Germinal center (tissue), 1 donor: ENCODE measurements around the gene NKAIN2.
"Not testable (repeated sequence)": the region's sequence is repeated elsewhere in the genome, so short reads cannot be mapped to it uniquely, and the experiment has no call there.

Source experiments
- DNase-seq: peaks from one replicate; pipeline ENCODE4 v3.0.0; 2012; ENCODE audit warnings: mixed read lengths, low spot score

NKAIN2 gene

DNA sequence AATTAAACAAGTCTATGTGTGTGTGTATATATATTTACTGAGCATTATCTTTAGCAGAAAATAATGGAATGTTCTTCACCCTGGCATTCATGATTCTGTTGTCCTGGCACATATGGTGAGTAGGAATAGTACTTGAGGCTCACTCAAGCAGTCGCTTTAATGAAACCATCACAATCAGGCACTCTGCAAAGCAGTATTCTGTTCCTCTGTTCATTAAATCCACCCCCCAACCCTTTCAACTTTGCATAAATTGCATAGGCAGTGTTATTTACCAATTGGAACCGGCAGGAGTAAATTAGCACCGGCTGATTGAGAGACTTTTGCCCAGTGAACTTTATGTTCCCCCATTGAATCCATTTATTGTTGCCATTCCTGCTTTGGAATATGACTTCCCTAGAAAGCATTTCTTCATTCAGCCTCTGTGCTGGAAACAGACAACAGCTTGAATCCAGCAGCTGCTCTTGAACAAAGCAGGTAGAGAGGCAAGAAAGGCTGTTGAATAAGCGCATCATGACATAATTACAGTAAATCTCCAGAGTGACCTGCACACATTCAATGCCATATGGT is 890.6 kb downstream of the NKAIN2 start:
- no peak for DNase-seq

DNA sequence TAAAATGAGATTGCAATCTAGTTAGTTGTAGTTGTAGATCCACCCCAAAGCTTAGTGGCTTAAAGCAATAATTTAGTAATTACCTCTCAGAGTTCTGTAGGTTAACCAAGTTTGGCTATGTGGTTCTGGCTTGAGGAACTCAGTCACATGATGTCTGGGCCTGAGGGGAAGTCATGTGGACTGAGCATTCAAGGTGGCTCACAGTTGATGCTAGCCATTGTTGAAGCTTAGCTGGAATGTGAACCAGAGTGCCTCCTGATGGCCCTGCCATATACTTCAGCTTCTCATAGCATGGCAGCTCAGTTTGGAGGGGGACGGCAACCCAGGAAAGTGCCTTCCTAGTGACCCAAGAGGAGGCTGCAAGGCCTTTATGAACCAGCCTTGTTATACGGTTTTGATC is 895.4 kb downstream of the NKAIN2 start:
- DNase-seq, result no peak

DNA sequence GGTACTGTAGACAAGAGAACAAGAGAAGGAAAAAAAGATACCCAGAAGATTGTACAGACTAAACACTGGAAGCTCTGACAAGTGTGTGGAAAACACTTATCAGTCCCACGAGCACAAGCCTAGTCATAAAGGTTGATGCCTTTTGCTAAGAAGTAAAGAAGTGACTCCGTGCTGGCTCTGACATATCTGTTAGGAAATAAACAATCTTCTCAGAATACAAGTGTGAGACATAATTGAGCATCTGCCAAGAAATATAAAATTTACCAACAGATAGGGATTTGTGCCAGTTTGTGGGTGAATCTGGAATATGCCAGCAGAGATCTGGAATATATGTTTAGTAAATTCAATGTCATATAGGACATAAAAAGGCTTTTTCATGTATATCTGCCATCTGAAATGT is 899.9 kb downstream of the NKAIN2 start:
- no peak for DNase-seq

DNA sequence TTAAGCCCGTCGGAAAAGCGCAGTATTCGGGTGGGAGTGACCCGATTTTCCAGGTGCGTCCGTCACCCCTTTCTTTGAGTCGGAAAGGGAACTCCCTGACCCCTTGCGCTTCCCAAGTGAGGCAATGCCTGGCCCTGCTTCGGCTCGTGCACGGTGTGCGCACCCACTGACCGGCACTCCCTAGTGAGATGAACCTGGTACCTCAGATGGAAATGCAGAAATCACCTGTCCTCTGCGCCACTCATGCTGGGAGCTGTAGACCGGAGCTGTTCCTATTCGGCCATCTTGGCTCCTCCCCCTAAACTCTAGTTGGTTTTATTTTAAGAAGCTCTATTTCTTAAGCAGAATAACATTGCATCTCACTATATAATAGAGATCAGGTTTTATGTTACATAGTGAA is 908.9 kb downstream of the NKAIN2 start:
- not testable (repeated sequence) for DNase-seq

DNA sequence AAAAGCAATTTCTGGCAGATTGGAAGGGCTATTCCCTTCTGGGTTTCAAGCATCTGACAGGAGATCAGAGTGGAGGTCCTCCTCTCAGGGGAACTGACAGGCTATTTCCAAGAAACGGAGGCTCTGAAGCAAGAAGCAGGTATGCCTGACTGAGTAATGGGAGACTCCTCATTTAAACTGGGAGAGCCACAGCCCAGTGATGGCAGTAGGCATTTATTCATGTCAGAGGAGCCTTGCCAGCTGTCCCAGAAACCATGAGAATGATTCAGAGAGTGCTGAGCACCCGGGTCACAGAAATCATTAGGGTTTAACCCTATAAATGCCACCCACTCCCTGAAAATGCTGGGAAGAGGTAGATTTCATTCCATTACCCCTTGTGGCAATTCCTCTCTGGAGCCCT is 911.1 kb downstream of the NKAIN2 start:
- DNase-seq, result no peak

DNA sequence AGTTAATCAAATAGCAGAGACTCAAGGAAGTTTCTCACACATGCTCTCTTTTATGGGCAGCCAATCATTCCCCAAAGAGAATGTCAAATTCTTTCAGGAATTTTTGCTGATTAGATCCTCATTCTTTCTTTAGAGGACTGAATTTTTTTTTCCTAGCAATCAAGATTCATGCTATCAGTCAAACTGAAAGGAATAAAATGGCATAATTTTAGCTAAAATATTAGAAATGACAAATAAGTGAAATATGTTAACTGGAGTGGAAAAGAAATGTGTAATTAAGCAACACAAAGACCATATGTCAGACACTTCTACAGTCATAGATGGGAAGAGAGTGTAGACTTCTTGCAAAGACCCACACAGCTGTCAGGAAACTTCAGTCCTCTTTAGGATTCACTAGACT is 916.2 kb downstream of the NKAIN2 start:
- DNase-seq, result no peak

DNA sequence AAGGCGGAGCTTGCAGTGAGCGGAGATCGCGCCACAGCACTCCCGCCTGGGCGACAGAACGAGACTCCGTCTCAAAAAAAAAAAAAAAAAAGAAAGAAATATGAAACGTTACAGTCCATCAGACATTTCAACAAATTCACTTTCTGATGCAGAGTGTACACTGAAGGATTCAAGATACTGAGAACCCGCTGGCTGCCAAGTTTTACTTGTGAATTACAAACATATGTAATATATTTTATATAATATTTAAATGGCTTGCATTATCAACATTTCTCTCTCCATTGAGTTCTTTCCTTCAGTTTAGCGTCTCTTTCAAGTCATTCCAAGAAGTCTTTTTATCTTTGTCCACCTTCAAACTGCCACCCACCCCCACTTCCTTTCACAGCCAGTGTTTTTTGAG is 917.7 kb downstream of the NKAIN2 start:
- no peak for DNase-seq

DNA sequence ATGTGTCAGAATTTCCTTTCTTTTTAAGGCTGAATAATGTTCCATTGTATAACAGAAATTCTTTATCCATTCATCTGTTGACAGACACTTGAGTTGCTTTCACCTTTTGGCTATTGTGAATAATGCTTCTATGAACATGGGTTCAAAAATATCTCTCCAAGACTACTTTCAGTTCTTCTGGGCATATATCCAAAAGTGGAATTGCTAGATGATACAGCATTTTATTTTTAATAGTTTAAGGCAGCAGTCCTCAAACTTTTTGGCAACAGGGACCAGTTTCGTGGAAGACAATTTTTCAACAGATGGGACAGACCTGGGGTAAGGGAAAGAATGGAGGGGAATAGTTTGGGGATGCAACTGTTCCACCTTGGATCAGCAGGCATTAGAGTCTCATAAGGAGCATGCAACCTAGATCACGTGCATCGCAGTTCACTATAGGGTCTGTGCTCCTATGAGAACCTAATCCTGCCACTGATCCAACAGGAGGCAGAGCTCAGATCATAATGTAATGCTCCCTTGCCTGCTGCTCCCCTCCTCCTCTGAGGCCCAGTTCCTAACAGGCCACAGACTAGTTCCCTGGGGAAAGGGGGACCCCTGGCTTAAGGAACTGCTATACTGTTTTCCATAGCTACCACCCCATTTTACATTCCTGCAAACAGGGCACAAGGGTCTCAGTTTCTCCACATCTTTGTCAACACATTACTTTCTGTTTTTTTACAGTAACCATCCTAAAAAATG is 918.6 kb downstream of the NKAIN2 start:
- no peak for DNase-seq

DNA sequence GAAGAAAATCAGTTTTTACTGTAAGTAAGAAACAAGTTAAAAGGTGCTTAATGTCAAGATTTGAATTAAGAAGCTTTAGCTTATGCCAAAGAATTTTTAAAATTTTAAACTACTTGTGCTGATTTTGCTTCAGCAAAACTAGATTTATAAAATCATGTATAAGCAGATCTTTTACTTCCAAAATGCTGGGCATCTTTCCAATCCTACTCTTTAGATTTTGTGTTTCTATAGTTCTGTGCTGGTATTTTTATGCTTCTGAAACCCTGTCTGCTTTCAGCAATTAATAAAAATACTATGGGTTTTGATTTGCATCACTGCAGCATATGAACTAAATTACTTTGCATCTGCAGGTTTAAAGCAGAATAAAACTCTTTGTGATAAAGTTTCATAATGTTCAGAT is 920.0 kb downstream of the NKAIN2 start:
- no peak for DNase-seq

DNA sequence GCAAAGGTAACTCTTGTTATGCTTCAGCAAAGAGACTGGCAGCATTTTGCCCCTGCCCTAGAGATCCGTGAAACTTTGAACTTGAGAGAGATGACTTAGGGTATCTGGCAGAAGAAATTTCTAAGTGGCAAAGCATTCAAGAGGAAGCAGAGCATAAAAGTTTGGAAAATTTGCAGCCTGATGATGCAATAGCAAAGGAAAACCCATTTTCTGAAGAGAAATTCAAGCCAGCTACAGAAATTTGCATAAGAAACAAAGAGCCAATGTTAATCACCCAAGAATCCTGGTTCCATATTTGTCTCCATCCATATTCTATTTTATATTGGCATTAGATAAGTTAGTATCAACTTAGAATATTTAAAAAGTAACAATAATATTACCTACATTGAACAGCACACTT is 934.1 kb downstream of the NKAIN2 start:
- not testable (repeated sequence) for DNase-seq

DNA sequence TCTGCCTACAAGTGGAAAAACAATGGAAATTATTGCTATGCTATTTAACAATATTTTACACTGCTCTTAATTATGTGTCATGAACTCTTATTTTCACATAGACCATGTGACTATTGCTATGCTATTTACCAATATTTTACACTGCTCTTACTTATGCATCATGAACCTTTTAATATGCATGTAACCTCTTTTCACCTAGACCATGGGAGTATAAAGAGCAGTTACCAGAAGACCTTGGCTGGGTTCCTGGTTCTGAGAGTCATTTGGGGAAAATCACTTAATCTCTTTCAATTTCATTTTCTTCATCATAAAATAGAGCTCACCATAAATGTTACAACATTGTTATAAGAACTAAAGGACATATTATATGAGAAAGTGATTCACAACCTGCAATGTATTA is 934.8 kb downstream of the NKAIN2 start:
- no peak for DNase-seq

DNA sequence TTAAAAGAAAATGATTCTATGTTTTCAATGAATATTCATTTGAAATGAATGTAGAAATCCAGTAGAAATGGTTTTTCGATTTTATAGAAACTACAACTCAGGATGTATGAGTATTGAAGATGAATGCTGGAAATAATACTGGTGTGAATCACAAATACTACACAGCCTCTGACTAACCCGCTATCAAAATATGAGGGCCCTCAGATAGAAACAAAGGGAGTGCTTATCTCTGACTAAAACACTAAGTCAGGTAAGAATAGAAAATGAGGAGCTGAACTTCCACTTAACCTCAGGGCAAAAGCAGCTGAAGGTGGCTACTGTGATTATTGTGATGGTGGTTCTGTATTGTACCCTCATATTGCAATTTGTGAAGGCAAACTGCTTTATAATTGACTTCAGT is 937.7 kb downstream of the NKAIN2 start:
- no peak for DNase-seq

DNA sequence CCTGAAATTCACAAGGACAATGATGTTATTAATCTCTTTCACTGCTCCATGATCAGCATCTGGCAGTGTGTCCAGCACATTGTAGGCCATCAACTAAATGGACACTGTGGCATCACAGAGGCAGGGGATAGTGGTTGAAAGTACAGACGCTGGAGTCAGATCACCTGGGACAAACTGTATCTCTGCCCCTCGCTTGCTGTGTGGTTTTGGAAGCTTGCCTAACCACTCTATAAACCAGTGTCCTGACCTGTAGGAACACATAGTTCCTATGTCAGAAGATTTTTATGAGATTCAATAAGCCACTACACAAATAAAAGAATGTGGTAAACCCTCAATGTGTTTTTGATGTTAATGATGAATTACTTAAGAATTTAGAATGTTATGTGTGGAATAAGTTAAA is 939.3 kb downstream of the NKAIN2 start:
- DNase-seq, result no peak

DNA sequence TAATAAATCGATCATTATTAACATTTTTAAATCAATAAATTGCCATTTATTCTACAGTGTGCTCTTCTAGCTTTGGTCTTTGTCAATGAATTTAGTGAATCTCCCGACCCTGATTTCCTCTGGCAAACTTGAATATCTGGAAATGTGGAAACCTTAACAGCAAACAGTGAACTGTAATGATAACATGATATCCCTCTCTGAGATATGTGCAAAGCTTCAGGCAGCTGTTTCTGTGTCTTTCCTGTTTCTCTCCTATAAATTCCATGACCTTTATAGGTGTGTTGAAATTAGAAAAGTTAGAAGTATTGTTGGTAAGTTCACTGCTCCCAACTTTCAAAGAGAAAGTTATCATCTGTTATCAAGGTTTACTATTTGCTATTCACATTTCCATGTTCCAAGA is 939.8 kb downstream of the NKAIN2 start:
- DNase-seq, result no peak

DNA sequence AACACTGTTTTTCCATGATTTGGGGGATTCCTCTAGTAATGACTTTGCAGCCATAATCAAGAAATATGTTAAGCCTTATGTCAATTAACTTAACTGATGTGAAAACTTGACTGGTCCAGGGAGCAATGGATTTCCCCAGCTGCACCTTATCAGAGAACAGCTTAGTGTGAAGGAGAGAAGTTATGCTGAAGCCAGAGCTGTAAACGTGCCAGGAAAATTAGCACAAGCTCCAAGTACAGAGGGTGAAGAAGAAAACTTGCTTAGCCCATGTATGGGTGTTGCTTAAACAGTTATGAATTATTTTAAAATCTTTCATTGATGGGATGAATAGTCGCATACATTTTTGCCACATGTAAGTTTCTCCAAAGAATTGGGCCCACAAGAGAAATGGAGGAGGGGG is 943.7 kb downstream of the NKAIN2 start:
- DNase-seq, result no peak

DNA sequence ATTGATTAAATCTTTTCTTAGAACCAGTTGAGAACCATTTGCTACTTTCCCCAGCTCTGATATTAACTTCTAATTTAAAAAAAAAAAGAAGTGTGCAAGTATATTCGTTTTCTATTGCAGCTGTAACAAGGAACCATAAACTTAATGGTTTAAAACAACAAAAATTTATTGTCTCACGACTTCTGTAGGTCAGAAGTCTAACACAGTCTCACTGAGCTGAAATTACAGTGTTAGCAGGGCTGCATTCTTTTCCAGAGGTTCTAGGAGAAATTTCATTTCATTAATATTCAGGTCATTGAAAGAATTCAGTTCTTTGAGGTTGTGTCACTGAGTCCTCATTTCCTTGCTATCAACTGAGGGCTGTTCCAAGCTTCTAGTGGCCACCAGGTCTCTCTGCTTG is 945.1 kb downstream of the NKAIN2 start:
- no peak for DNase-seq

DNA sequence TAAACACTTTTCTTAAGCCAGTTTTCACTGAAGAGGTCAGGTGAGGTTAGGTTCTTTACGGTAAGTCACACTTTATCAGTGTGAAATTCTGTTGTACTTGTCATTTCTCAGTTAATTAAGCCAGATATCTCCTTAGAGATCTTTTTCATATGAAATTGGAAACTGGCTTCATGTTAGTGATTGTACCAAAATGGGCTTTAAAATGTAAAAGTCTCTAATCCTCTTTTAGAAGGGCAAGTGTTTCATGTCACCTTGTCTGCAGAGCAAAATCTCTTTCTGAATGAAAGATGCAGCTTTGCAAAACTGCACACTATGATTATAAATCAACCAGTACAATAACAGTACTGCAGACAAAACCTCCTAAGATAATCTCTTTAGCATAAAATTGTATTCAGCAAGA is 949.3 kb downstream of the NKAIN2 start:
- no peak for DNase-seq

DNA sequence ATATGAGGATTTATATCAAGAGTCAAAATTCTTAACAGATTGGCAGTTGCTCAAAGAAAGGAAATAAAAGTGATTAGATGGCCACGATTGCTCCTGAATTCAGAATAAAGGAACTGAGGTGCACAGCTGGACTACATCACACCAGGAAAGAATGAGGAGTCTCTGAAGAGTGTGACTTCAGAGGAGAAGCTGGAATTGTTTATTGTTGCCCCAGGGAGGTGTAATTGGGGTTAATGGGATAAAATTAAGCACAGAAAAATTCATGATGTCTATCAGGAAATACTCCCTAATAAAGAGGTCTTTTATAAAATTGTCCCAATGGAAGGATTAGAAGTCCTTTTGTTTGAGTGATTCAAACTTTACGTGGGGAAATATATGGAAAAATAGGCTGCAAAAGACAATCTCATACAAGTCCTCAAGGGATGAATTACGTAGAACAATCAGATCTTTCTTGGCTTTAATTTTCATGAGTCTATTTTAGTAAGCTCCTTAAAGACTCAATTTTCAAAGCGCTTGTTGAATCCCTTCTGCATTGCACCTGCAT is 950.0 kb downstream of the NKAIN2 start:
- no peak for DNase-seq

DNA sequence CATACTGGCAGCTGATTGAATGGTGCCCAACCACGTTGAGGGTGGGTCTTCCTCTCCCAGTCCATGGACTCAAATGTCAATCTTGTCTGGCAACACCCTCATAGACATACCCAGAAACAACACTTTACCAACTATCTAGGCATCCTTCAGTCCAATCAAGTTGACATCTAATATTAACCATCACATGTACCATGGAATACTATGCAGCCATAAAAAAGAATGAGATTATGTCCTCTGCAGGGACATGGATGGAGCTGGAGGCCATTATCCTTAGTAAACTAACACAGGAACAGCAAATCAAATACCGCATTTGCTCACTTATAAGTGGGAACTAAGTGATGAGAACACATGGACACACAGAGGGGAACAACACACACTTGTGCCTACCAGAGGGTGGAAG is 951.7 kb downstream of the NKAIN2 start:
- no peak for DNase-seq

DNA sequence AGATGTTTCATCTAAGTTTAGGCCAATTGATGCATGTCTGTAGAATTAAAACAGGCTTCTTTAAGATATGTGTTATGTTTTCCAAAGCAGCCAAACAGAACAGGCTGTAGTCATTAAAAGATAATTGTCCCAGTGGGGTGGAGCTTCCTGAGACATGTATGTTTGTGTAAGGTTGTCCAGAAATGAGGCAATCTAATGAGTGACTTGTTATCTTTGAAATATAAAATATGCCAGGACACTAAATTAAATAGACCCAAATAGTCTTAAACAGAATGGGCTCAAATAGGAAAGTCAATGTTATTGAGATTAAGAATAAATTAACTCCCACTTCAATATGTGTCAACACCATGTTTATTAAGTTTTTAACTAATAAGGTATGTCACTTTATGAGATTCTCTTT is 953.9 kb downstream of the NKAIN2 start:
- no peak for DNase-seq

DNA sequence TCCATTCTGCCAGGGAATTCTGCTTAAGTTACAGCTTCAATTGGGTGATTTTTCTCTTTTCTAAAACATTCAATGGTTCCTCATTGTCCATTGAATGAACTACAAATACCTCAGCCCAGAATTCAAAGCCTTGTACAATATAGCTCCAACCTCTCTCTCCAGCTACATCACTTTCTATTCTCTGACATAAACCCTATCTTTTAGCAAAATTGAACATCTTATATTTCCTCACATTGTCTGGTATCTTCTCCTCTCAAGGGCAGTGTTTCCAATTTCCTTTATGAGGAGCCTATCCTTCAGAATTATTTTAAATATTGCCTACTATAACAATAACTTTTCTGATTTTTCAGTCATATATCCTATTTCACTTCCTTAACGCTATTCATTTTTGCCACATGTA is 955.0 kb downstream of the NKAIN2 start:
- no peak for DNase-seq

DNA sequence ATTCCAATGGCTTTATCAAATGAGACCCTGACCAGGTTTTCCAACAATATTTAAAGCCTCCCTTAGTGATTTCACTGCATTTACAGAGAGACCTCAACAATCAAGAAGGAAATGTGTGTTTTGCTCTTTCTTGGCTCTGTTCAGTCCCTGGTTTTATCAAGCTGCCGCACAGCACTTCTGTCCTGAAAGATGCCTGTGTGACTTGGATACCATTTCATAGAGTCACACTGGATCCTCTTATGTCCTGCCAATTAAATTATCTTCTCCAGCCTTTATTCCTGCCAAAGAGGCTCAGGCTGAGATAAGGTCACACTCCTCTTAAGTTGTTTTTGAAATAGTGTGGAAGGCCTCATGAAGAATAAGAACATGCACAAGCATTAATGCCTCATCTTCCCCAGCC is 961.6 kb downstream of the NKAIN2 start:
- no peak for DNase-seq

DNA sequence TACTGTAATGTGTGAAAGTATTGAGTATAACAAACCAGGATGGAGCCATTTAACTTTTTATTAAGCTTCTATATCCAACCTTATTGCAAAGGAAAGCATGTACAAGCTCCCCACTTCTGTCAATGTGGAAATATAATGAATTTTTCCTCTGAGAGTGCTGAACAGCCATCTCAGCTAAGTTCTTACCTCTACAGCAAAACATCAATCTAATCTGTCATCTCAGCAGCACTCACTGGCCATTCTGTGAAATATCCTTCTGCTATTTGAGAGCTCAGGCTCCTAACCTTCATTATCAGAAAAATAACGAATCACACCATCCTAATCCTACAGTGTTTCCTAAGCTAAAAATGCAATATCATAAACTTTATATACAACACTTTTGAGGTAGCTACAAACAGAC is 964.6 kb downstream of the NKAIN2 start:
- DNase-seq, result no peak
